DMS 273 (cell line): ENCODE results near the gene ALOX15.
"Not testable (repeated sequence)": the region's sequence is repeated elsewhere in the genome, so short reads cannot be mapped to it uniquely, and the experiment has no call there.

Experiments used
- DNase-seq: peaks from one replicate; lab custom pipeline; 2025; ENCODE audit not compliant: unreplicated experiment; lab: John Stamatoyannopoulos, UW

ALOX15 gene

GRCh38 chr17:4620531-4621101 lies 20.9 kb downstream of the ALOX15 start:
- no peak for DNase-seq

GRCh38 chr17:4617590-4618351 lies 23.7 kb downstream of the ALOX15 start:
- no peak for DNase-seq

DNA sequence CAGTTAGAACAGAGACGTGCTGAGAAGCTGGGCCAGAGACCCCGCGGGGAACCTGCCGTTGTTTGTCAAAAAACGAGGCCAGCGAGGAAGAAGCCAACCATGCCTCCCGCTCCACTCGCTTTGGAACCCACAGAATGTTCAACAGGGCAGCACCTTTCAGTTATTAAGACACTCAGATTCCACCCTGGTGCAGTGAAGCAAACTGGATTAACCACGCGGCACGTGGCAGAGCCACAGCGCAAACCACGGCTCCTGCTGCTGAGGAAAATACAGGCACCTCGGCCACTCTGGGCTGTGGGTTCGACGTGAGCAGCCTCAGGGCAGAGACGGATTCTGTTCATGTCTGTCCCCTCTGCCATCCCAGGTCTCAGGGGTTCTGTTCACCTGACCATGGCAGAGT lies 24.4 kb downstream of the ALOX15 start:
- no peak for DNase-seq

- DNase-seq = no peak
Measured at GRCh38 chr17:4616476-4616875, 25.0 kb downstream of the ALOX15 start.

GRCh38 chr17:4610656-4611055 lies 30.8 kb downstream of the ALOX15 start:
- no peak for DNase-seq

- no peak for DNase-seq
Measured at GRCh38 chr17:4610162-4610561, 31.3 kb downstream of the ALOX15 start.

DNA sequence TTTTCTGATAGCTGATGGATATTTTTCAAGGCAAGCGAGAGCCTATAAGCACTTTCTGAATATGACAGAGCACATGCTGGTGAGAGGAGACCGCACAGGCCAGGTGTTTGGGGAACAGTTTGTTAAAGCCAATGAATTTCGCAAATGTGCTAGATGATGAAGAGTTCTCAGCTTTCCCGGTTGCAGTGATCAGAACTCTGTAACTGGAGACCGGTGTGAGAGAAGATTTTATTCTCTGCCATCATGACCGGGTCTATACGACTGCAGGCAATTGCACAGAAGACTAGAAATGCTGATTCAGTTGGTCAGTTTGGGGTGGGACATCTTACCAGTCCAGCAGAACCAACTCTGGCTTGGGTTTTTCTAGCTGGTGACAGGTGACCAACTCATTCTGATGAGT lies 31.7 kb downstream of the ALOX15 start:
- no peak for DNase-seq

GRCh38 chr17:4607773-4608187 lies 33.7 kb downstream of the ALOX15 start:
- DNase-seq = peak; percentile 36

DNA sequence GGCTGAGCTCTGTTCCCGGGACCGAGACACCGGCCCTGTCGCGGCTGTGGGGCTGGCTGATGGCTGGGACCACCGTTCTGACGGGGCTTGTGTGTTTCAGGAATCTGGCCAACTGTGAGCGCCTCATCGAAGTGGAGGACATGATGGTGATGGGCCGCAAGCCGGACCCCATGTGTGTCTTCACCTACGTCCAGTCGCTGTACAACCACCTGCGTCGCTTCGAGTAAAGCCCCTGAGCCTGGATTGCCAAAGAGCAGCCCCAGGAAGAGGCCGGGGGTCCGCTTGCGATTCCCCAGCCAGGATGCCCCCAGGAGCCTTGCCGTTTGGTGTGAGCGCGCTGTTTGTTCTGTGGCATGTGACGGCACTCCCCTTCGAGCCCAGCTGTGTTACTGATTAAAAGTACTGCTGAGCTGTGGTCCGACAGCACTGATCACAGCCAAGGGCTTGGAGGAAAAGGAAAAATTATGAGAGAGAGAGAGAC lies 34.2 kb downstream of the ALOX15 start:
- no peak for DNase-seq

DNA sequence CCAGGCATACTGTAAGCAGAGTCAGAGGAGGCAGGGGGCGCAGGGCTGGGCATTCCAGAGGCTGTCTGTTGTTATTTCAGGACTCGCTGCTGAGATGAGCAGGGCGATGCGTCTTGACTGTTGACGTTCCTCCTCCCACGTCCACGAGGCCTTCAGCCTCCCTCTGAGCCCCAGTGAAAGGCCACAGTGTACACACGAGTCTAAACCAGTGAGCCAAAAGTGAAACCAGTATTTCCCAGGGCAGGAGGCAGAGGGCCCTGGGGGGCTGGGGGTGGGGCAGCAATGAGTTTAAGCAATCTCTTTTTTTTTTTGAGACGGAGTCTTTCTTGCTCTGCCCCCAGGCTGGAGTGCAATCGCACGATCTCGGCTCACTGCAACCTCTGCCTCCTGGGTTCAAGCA lies 35.7 kb downstream of the ALOX15 start:
- DNase-seq = peak; percentile 64

- DNase-seq = not testable (repeated sequence)
Measured at GRCh38 chr17:4604736-4605135, 36.7 kb downstream of the ALOX15 start.

GRCh38 chr17:4604111-4604644 lies 37.3 kb downstream of the ALOX15 start:
- DNase-seq = peak; percentile 96

- no peak for DNase-seq
Measured at GRCh38 chr17:4602041-4602440, 39.4 kb downstream of the ALOX15 start.

DNA sequence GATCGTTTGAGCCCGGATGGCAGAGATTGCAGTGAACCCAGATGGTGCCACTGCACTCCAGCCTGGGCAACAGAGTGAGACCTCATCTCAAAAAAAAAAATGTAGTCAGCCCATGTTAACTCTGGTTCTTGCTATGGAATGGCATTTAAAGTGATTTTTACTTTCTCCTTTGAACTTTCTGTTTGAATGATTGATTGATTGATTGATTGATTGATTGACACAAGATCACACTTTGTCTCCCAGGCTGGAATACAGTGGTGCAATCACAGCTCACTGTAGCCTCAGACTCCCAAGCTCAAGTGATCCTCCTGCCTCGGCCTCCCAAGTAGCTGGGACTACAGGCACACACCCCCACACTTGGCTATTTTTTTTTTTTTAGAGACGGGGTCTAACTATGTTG lies 40.2 kb downstream of the ALOX15 start:
- no peak for DNase-seq

- DNase-seq = peak; percentile 78
Measured at GRCh38 chr17:4600563-4600962, 40.9 kb downstream of the ALOX15 start.

DNA sequence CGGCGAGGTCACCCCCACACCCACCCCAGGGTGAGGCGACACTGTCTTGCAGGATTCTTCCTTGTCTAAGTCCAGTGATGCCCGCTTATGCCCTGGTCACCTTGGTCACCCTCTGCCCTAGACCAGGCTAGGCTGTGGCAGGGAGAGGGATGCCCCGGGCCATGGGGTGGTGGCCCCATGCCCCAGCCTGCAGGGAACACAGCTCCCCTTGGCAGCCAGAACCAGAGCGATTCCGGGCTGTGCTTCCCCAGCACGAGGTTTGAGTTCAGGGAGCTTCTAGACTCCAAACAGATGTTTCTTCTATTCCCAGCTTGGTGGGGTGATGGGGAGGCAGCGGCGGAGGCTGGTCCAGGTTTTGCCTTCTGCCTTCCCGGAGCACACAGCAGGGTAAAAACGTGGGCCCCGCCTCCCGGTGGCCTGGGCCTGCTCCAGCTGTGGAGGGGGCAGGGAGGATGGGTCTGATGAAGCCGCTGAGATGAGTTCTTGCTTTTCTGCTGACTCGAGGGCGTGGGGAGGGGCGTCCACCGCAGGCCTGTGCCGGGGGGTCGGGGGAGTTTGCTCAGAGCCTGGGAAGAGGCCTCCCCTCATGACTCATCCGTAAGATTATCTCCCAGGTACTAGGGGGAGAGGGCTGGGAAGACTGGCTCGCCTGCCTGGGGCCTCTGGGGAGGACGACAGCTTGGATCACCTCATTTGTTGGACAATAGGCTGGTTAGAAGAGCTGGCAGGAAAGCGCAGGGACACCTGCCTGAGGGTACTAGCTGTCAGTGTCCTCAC lies 41.8 kb downstream of the ALOX15 start:
- peak; percentile 88 for DNase-seq

DNA sequence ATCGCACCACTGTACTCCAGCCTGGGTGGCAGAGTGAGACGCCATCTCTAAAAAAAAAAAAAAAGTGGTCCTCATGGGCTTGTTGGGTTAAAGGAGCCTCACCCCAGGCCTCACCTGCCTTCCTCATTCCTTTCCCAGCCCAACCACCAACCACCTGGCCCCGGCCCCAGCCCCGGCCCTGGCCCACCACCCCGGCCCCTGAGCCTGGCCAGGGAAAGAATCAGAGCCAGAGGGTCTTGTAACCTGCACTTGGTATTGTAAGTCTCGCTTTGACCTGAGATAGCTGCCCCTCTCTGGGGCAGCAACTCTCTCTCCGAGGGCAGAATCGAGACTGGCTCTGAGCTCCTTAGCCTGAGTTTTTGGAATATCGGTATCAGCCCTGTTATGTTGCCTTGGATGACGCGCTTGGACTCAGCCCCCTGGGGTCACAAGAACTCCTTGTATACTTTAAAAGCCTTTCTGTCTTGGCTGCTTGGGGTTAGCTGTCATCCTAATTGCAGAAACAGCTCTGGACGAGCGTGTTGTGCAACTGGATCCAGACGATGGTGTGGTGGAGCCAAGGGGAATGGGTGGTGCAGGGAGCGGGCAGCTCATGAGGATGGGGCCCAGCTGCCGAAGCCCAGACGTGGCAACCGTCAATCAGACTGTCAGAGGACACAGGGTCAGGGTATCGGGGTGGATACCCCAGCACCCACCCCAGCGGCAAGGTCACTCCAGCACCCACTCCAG lies 42.5 kb downstream of the ALOX15 start:
- no peak for DNase-seq

GRCh38 chr17:4597975-4598374 lies 43.5 kb downstream of the ALOX15 start:
- DNase-seq = no peak

- no peak for DNase-seq
Measured at GRCh38 chr17:4596636-4597380, 44.7 kb downstream of the ALOX15 start.

GRCh38 chr17:4595685-4596342 lies 45.7 kb downstream of the ALOX15 start:
- not testable (repeated sequence) for DNase-seq
